ENCODE measurements around the gene HES5.

DNA sequence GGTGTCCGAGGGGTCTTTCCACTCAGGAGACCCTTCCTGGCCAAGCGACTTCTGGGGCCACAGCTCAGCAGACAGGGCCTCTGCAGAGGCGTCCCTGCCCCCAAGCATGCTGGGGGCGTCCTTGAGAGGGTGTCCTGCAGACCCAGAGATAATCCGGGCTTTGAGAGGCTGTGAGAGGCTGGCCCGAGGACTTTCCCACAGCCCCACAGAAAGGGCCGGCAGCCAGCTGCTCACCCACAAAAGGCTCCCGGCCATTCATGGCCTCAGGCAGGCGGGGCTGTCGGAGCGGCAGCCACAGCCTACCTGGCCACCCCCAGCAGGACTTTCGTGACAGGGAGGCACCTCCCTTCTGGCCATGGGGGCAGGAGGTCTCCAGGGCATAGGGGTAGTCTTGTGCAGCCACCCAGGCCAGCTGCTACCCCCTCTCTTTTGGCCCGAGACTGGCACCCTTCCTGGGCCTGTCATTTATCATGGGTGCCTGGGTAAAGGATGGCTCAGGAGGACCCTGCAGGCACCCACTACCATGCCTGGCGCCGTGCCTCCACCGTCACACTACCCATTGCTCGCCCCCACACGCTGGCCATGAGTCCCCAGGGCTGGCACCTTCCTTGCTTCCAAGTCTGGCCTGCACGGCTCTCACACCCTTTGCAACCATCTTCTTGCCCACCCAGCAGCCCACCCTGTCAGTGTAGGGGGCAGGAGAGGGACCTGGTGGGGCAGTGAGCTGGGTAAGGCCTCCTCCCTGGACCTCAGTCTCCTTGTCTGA, 15.0 kb upstream of the HES5 start:
- TF ChIP-seq, protein P1, sequence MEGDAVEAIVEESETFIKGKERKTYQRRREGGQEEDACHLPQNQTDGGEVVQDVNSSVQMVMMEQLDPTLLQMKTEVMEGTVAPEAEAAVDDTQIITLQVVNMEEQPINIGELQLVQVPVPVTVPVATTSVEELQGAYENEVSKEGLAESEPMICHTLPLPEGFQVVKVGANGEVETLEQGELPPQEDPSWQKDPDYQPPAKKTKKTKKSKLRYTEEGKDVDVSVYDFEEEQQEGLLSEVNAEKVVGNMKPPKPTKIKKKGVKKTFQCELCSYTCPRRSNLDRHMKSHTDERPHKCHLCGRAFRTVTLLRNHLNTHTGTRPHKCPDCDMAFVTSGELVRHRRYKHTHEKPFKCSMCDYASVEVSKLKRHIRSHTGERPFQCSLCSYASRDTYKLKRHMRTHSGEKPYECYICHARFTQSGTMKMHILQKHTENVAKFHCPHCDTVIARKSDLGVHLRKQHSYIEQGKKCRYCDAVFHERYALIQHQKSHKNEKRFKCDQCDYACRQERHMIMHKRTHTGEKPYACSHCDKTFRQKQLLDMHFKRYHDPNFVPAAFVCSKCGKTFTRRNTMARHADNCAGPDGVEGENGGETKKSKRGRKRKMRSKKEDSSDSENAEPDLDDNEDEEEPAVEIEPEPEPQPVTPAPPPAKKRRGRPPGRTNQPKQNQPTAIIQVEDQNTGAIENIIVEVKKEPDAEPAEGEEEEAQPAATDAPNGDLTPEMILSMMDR (IDR thresholded peaks at IDR 0.05): no peak
- no peak for TF ChIP-seq POLR2A (IDR thresholded peaks at IDR 0.05)
